ENCODE results near the gene MCM3AP. TPM values are rescaled to one million over a fixed set of nuclear protein-coding genes. Genes with fewer than 3 reads are reported as not detected.

MCM3AP gene
- total RNA-seq, 2 experiments from 2014 or later = 109 to 121 TPM

DNA sequence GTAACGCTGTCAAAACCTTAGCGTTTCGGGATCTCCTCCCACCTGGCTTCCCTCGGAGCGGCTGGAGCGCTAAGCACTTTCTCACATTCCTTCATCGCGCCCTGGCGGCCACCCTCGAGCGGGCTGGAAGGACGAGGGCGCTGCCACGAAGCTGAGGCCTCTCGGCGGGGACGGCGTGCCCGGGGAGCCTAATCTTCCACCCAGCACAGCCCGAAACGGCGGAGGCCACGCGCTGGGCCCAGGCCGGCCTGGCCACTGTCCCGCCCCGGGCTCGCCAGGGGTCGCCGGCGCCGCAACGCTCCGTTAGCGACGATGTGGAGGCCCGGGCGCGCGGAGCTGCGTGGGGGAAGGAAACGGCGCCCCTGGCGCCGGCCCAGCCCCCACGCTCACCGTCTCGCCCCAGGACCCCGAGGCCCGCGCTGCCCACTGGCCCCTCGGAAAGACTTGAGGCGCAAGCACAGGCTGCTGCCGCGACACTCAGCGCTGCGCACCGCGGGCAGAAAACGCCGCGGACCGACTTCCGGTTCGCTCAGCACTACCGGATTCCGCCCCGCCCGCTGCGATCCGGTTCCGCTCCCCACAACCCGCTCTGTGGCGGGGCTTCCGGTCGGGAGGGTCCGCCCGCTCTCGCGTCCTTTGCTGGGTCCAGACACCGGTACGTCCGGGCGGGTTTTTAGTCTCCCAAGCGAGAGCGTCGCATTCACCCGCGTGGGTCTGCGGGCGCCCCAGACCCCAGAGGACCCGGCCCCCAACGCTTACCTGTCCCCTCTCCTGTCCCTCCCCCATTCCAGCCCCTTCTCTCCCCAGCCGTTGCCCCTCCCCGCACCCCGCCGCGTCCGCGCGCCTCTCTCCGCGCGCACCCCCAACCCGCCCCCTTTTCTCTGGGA, 593 bp upstream of the MCM3AP start, which contains the start of gene YBEY:
Gene YBEY, plus strand, starts transcription at position 582 of the 887 bp plus-strand sequence. CDS start 572 bp downstream, outside the sequence.
- CTCF ChIA-PET = interaction anchor here (0.7 to 2.4 kb wide), 6 partner anchors 32 to 312 kb away, joined by 3 to 13 read pairs (median 5); a partner anchor contains a TSS
- peaks cover 61% of the 10 kb centered on the region for H3K4me1 Mint-ChIP-seq
- H3K9me3 Mint-ChIP-seq = no peaks in the 10 kb centered on the region
- H3K27me3 Mint-ChIP-seq = no peaks in the 10 kb centered on the region
- peaks cover 50% of the 10 kb centered on the region for H3K36me3 Mint-ChIP-seq (ENCODE audit: low read depth)
- H3K27ac Mint-ChIP-seq = peak within 1 kb of the TSS; percentile 96
- DNase-seq = peak; percentile 91
- H3K4me3 Mint-ChIP-seq = peak within 1 kb of the TSS; percentile 97
- POLR2A ChIA-PET = interaction anchor here (1.0 to 3.3 kb wide), 12 partner anchors 11 to 210 kb away, joined by 3 to 37 read pairs (median 5); partner anchors contain the start of gene C21orf58

DNA sequence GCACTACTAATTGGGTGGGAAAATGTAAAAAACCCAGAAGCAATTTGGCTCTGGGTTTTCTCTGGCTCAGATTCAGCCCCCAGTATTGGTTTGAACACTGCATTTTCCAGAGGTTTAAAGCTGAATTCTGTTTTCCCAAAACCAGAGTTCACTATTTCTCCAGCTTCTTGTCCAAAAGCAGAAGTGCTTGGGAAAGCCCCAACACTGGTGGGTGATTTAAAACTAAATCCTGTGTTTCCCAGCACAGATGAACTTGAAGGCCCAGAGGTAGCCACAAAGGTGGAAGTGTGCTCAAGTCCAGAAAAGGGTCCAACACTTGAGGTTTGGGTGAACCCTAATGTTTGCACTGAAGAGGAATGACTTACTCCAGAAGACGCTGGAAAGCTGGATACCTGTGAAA, 678 bp downstream of the MCM3AP start:
- Mint-ChIP-seq H3K4me1 (peaks cover 57% of the 10 kb centered on the region), H3K27me3 (no peaks in the 10 kb centered on the region), H3K36me3 (ENCODE audit: low read depth) (peaks cover 57% of the 10 kb centered on the region), H3K27ac (peak overlapping the region; percentile 91), H3K4me3 (peak overlapping the region; percentile 97), H3K9me3 (no peaks in the 10 kb centered on the region)
- DNase-seq = no peak
- ChIA-PET POLR2A (interaction anchor here (0.7 to 3.3 kb wide), 12 partner anchors 12 to 141 kb away, joined by 3 to 37 read pairs (median 6); partner anchors contain the start of gene C21orf58), CTCF (interaction anchor here (0.9 to 2.4 kb wide), 5 partner anchors 31 to 141 kb away, joined by 3 to 13 read pairs (median 5); a partner anchor contains a TSS)

DNA sequence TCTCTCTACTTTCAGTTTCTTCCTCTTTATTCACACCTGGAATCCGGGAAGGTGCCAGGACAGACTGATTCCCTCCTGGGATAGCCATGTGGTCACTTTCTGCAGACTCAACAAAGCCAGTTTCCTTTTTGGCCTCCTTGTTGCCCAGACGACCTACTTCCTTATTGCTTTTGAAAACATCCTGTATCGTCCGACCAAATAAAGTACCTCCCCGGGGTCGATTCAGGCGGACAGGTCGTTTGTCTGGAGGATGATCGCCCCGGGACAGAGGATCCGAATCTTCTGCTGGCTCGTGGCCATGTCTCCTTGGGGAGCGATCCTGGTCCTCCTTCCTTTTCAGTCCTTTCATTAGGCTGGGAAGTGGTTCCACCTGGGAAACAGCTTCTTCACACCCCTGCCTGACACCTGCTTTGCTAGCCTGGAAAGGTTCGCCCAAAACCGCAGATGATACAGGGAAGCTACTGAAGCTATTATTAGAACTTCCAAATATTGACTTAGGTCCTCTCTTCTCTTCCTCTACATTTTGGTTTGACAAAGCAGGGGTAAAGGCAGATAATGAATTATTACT, 1.2 kb downstream of the MCM3AP start:
- H3K27me3 Mint-ChIP-seq = no peaks in the 10 kb centered on the region
- no peak for DNase-seq
- peaks cover 58% of the 10 kb centered on the region for H3K4me1 Mint-ChIP-seq
- POLR2A ChIA-PET = interaction anchor here (0.8 to 3.3 kb wide), 9 partner anchors 9 to 141 kb away, joined by 3 to 37 read pairs (median 6); partner anchors contain the start of gene C21orf58
- H3K9me3 Mint-ChIP-seq = no peaks in the 10 kb centered on the region
- H3K27ac Mint-ChIP-seq = peak overlapping the region; percentile 81
- H3K36me3 Mint-ChIP-seq (ENCODE audit: low read depth) = peaks cover 61% of the 10 kb centered on the region
- peak overlapping the region; percentile 97 for H3K4me3 Mint-ChIP-seq
- CTCF ChIA-PET = interaction anchor here (0.9 to 2.4 kb wide), 4 partner anchors 19 to 140 kb away, joined by 3 to 13 read pairs (median 3); no protein-coding TSS in a partner anchor

DNA sequence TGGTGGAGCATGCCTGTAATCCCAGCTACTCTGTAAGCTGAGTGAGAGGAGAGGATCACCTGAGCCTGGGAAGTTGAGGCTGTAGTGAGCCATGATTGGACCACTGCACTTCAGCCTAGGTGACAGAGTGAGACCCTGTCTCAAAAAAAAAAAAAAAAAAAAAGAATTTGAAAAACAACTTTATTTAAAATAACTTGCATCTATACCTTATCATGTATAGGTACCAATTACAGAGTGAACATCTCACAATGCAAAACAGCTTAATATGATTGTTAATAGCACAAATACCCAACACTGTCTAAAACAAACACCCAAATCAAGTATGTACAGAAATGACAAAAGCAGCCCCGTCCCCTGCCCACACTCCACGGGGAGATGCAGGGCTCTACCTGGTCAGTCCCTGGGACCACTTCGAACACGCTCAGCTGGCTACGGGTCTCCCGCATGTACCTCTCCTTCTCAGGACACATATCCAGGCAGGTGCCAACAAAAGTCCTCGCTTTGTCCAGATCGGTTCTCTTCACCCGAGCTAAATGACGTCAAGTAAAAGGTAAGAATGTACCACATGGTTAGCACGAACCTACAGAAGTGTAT, 10.5 kb downstream of the MCM3AP start:
- H3K4me3 Mint-ChIP-seq = no peak overlapping the region
- ChIA-PET CTCF (interaction anchor here (1.0 to 1.2 kb wide), 3 partner anchors 11 to 131 kb away, joined by 3 to 4 read pairs (median 3); no protein-coding TSS in a partner anchor), POLR2A (interaction anchor here (1.0 kb wide), 1 partner anchor 9 kb away, joined by 3 read pairs; no protein-coding TSS in a partner anchor)
- H3K27ac Mint-ChIP-seq = no peak overlapping the region
- H3K36me3 Mint-ChIP-seq (ENCODE audit: low read depth) = peaks cover 71% of the 10 kb centered on the region
- H3K9me3 Mint-ChIP-seq = no peaks in the 10 kb centered on the region
- H3K27me3 Mint-ChIP-seq = no peaks in the 10 kb centered on the region
- no peak for DNase-seq
- H3K4me1 Mint-ChIP-seq = peaks cover 3% of the 10 kb centered on the region

DNA sequence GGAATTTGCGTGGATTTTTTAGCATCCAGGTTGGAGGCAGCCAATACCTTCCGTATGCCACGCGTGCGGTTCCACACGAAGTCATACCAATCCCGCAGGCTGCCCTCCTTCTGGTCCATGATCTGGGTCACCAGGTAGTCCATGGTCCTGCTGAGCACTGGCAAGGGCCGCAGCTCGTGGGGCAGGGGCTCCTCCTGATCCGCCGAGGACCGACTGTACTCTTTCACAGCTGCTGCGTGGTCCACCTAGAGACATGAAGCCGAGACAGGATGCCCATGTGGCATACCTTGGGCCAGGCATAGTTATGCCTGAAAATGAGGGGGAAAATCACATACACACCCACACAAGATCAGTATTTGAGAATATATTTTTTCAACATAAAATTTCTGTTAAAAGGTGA, 12.1 kb downstream of the MCM3AP start:
- Mint-ChIP-seq H3K4me1 (no peaks in the 10 kb centered on the region), H3K4me3 (no peak overlapping the region), H3K27me3 (no peaks in the 10 kb centered on the region), H3K27ac (no peak overlapping the region), H3K9me3 (no peaks in the 10 kb centered on the region), H3K36me3 (ENCODE audit: low read depth) (peaks cover 64% of the 10 kb centered on the region)
- no peak for DNase-seq
- ChIA-PET POLR2A (no interaction called here), CTCF (no interaction called here)

DNA sequence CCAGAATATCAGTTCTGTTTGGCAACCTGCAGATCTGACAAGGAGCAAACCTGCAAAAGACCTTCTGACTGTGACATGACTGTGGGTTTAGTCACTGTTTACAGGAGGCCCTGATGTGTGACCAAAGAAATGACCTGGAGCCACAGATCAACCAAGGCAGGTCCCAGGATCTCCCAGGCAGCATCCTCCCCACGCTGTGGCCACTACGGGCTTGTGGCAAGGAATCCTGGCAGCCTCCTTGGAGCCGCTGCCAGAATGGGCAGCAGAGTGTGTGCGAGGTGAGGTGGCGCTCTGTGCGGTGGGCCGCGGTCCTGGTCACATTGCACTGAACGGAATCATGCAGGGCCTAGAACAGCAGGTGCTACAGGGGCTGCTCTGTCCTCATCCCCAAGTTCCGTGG, 15.9 kb downstream of the MCM3AP start:
- no peaks in the 10 kb centered on the region for H3K9me3 Mint-ChIP-seq
- H3K36me3 Mint-ChIP-seq (ENCODE audit: low read depth) = peaks cover 55% of the 10 kb centered on the region
- no peaks in the 10 kb centered on the region for H3K4me1 Mint-ChIP-seq
- H3K27me3 Mint-ChIP-seq = no peaks in the 10 kb centered on the region
- H3K4me3 Mint-ChIP-seq = no peak overlapping the region
- DNase-seq = no peak
- H3K27ac Mint-ChIP-seq = no peak overlapping the region
- ChIA-PET POLR2A (no interaction called here), CTCF (no interaction called here)

DNA sequence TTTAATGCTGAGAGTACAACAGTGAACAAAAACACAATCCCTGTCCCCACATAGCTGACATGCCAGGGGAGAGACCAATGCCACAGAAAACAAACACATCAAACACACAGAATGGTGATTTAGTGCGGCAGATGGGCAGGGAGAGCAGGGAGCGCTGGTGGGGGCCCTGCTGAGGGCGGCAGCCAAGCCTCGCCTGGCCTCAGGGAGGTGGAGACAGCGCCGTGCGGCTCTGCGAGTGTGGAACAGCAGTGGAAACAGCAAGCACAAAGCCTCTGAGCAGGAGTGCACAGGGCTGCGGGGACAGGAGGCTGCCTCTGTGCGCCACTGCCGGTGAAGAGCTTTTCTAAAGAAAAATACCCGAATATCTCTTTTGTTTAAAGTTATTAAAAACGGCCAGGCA, 17.0 kb downstream of the MCM3AP start:
- no peak for DNase-seq
- H3K27me3 Mint-ChIP-seq = no peaks in the 10 kb centered on the region
- no peak overlapping the region for H3K4me3 Mint-ChIP-seq
- H3K4me1 Mint-ChIP-seq = no peaks in the 10 kb centered on the region
- H3K36me3 Mint-ChIP-seq (ENCODE audit: low read depth) = peaks cover 48% of the 10 kb centered on the region
- ChIA-PET CTCF (no interaction called here), POLR2A (interaction anchor here (1.3 kb wide), 1 partner anchor 17 kb away, joined by 5 read pairs; the partner anchor contains the start of gene MCM3AP)
- no peak overlapping the region for H3K27ac Mint-ChIP-seq
- no peaks in the 10 kb centered on the region for H3K9me3 Mint-ChIP-seq

DNA sequence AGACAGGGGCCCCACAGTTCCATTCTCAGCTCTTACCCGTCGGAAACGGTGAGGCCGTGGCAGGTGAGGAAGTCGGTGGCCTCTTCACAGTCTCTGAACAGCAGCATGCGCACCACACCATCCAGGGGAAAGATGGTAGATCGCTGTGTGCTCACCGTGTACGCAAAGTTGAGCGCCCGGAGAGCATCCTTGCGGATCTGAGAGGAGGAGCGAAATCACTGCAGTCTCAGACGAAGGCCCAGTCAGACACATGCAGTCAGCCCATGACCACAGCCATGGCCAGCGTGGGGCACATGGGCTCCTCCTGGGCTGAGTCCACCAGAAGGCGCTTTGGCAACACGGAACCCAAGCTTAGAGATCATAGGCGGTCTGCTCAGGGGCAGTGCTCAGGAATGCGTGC, 18.5 kb downstream of the MCM3AP start:
- ChIA-PET CTCF (no interaction called here), POLR2A (no interaction called here)
- no peak for DNase-seq
- Mint-ChIP-seq H3K4me3 (no peak overlapping the region), H3K27ac (no peak overlapping the region), H3K4me1 (no peaks in the 10 kb centered on the region), H3K27me3 (no peaks in the 10 kb centered on the region), H3K9me3 (no peaks in the 10 kb centered on the region), H3K36me3 (ENCODE audit: low read depth) (peaks cover 38% of the 10 kb centered on the region)

DNA sequence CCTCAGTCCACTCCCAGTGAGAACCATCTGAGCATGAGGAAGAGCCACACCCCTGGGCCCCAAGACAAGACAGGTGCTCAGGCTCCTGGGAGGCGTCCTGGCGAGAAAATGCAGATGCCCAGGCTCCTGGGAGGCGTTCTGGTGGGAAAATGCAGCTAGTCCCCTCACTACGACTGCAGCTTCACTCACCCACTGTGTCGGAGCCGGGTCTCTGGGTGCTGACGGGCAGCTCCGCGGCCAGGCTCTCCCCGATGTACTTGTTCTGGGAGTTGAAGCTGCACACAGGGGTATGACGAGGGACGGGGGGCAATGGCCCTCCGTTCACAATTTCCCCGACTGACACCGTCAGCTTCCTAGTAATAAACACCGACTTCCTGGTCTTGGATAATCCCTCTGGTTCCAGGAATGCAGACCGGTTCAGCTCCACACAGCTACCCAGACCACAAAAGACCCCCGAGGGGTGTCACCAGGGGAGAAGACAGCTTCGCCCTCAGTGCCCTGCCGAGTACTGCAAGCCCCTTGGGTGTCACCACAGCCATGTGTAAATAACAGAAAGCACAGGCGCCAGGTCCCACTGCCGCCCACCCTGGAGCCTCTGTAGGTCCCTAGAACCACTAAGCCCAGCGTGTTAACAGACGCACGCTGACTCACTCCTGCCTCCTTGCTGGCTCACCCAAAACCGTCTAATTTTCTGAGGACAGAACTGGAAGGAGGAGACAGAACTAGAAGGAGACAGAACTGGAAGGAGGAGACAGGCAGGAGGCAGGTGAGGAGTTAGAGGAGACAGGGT, 19.5 kb downstream of the MCM3AP start:
- POLR2A ChIA-PET = no interaction called here
- no peak overlapping the region for H3K27ac Mint-ChIP-seq
- H3K4me1 Mint-ChIP-seq = no peaks in the 10 kb centered on the region
- no peaks in the 10 kb centered on the region for H3K9me3 Mint-ChIP-seq
- no peak for DNase-seq
- CTCF ChIA-PET = interaction anchor here (1.5 kb wide), 1 partner anchor 18 kb away, joined by 3 read pairs; no protein-coding TSS in a partner anchor
- H3K27me3 Mint-ChIP-seq = no peaks in the 10 kb centered on the region
- H3K4me3 Mint-ChIP-seq = no peak overlapping the region
- peaks cover 38% of the 10 kb centered on the region for H3K36me3 Mint-ChIP-seq (ENCODE audit: low read depth)

DNA sequence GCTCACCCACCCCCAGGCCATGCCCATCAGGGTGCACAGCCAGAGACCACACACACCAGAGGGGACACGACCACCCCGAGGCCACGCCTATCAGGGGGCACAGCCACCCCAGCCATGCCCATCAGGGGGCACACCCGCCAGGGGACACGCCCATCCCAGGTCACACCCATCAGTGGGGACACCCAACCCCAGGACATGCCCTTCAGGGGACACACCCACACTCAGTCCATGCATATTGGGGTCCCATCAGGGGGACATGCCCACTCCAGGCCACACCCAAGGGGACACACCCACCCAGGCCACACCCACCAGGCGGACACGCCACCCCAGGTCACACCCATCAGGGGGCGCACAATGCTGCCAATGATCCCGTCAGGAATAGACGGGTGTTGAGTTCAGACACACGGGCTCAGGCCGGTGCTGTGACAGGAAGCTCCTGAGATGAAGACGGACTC, 20.7 kb downstream of the MCM3AP start:
- Mint-ChIP-seq H3K27ac (no peak overlapping the region), H3K9me3 (no peaks in the 10 kb centered on the region), H3K36me3 (ENCODE audit: low read depth) (peaks cover 31% of the 10 kb centered on the region), H3K4me1 (no peaks in the 10 kb centered on the region), H3K27me3 (no peaks in the 10 kb centered on the region), H3K4me3 (no peak overlapping the region)
- POLR2A ChIA-PET = no interaction called here
- no peak for DNase-seq
- CTCF ChIA-PET = interaction anchor here (1.5 kb wide), 1 partner anchor 19 kb away, joined by 3 read pairs; no protein-coding TSS in a partner anchor

DNA sequence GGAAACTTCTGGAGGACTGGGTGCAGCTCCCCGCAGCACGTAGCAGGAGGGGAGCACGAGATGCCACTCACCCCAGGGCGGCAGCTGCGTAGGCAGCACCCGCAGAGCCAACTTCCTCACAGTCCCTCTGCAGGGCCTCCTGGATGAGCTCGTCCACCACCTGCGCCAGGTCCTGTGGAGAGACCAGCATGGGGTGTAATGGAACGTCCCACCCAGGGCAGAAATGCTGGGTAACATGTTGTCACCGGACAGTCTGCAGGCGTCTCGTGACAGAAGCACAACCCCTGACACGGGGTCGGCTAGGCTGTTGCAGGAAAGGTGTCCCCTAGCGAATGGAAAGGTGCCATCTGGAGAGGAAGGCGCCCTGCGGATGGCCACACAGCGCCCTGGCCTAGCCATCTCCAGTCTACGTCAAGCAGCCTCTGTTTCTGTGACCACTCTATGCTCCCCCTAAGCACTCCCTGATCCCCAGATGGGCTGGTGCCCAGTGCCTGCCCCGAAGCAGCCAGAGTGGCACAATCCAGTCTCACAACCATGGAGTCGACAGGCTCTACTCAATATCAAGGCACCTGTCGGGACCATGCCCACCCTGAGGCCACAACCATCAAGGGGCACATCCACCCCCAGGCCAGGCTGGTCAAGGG, 21.2 kb downstream of the MCM3AP start:
- POLR2A ChIA-PET = no interaction called here
- Mint-ChIP-seq H3K27ac (peak overlapping the region; percentile 19), H3K4me1 (no peaks in the 10 kb centered on the region), H3K4me3 (no peak overlapping the region), H3K27me3 (no peaks in the 10 kb centered on the region), H3K36me3 (ENCODE audit: low read depth) (peaks cover 31% of the 10 kb centered on the region), H3K9me3 (no peaks in the 10 kb centered on the region)
- CTCF ChIA-PET = interaction anchor here (0.6 kb wide), 1 partner anchor 11 kb away, joined by 3 read pairs; no protein-coding TSS in a partner anchor
- DNase-seq = no peak

DNA sequence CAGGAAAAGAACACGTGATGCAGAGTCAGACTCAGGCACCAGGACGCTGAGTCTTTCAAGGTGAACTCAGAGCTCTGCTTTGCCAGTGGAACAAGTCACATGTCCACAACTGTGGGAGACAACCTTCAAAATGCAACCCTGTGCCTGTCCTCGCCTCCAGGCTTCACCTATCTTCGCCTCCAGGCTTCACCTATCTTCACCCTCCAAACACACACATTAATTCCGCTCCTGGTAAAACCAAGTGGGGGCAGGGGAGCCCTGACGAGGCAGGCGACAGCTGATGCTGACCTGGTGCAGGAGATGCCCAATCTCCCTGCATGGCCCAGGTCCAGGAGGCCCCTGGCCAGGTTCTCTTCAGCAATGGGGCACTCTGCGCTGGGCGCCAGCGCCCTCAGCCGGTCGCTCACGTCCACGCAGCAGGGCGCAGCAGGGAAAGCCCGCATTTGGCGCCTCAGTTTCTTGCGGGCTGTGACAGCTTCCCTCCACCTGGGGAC, 28.9 kb downstream of the MCM3AP start:
- Mint-ChIP-seq H3K4me3 (no peak overlapping the region), H3K4me1 (peaks cover 25% of the 10 kb centered on the region), H3K27ac (no peak overlapping the region), H3K27me3 (no peaks in the 10 kb centered on the region), H3K9me3 (no peaks in the 10 kb centered on the region), H3K36me3 (ENCODE audit: low read depth) (peaks cover 74% of the 10 kb centered on the region)
- no peak for DNase-seq
- ChIA-PET POLR2A (no interaction called here), CTCF (no interaction called here)

Data from activated CD4-positive, alpha-beta memory T cell treated with anti-CD3 and anti-CD28 coated beads, Interleukin-2, amount 10 ng/mL, durations not matched to agents 7 days and 5 days (primary cell).